SH-SY5Y (cell line): ENCODE measurements around the gene PDS5A.

Source experiments
- GATA2 ChIP-seq: IDR thresholded peaks from 2 replicates; pipeline ENCODE4 v1.6.1; 2011; ENCODE audit warnings: mild to moderate bottlenecking, low read depth, low read length
- GATA3 ChIP-seq: IDR thresholded peaks from 2 replicates; pipeline ENCODE4 v1.6.1; 2011; ENCODE audit warnings: low read depth, mild to moderate bottlenecking, low read length, moderate library complexity

DNA sequence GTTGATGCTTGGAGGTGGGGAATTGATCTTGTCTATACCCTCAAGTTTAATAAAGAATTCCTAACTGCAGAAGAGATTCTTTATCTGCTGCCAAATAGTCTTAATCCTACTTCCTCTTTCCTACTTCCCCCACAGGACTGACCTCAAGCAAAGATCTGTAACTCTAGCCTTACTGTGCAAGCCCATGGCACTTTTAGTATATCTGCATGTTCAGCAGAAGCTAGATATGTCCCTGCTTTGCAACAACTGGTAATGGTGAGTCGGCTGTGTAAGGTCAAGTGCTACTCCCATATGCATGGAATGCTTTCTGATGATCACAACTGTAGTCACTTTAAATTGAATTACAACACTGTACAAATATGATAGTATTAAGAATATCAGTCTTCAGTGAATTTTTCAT is 26.3 kb upstream of the PDS5A start:
- no peak for TF ChIP-seq GATA2
- no peak for TF ChIP-seq GATA3
